ENCODE data around the gene TCF12. TPM values are rescaled to one million over a fixed set of nuclear protein-coding genes. Genes with fewer than 3 reads are reported as not detected.

Gene TCF12
- total RNA-seq, 1 experiment from 2014 or later: 102 TPM

GRCh38 chr15:57253500-57253899 lies 335.1 kb downstream of the TCF12 start:
- in situ Hi-C loops (cut with HindIII; ENCODE audit: low pct_unique_long_range_greater_than_20kb, low sequenced_read_pairs) (no loop called here), intact Hi-C loops (cut with micrococcal nuclease; ENCODE audit: unreplicated experiment) (no loop called here)
- ChIA-PET POLR2A (no interaction called here), CTCF (no interaction called here)
- no TSS peak for BruUV-seq (replicated peaks)
- DNase-seq (ENCODE audit: low read depth, low spot score) (no peak), ATAC-seq (no peak)
- Histone ChIP-seq H3K4me3 (ENCODE audit: low read depth in 2 of 2, low read length in 2 of 2) (no peak overlapping the region), H3K27me3 (ENCODE audit: control insufficient read depth, insufficient read depth, low read length) (no peaks in the 10 kb centered on the region), H3K4me1 (ENCODE audit: control insufficient read depth, insufficient read depth, low read length) (no peaks in the 10 kb centered on the region; the same call in 1 of the 2 replicates), H3K27ac (ENCODE audit: low read length) (no peak overlapping the region), H3K36me3 (ENCODE audit: control insufficient read depth, insufficient read depth, low read length) (peaks cover 11% of the 10 kb centered on the region), H3K9me3 (ENCODE audit: control insufficient read depth, insufficient read depth, low read depth, low read length) (no peaks in the 10 kb centered on the region)
- TF ChIP-seq SIN3A (IDR thresholded peaks at IDR 0.05; ENCODE audit: borderline replicate concordance, insufficient read depth, low read depth, low read length) (no peak), TCF7L2 (IDR thresholded peaks at IDR 0.05; ENCODE audit: low read depth, low read length) (no peak), POLR2AphosphoS5 (IDR thresholded peaks at IDR 0.05; ENCODE audit: low read depth, low read length) (no peak), CTCF (IDR thresholded peaks at IDR 0.05) (no peak), REST (IDR thresholded peaks at IDR 0.05; ENCODE audit: insufficient read depth in 1 of 2, low read depth in 2 of 2, low read length in 1 of 2) (no peak)

- no TSS peak for BruUV-seq (replicated peaks)
- CTCF ChIA-PET: no interaction called here
- peaks cover 11% of the 10 kb centered on the region for H3K36me3 ChIP-seq (ENCODE audit: control insufficient read depth, insufficient read depth, low read length)
- intact Hi-C loops (cut with micrococcal nuclease; ENCODE audit: unreplicated experiment): no loop called here
- POLR2A ChIA-PET: no interaction called here
- no peaks in the 10 kb centered on the region; the same call in 1 of the 2 replicates for H3K4me1 ChIP-seq (ENCODE audit: control insufficient read depth, insufficient read depth, low read length)
- in situ Hi-C loops (cut with HindIII; ENCODE audit: low pct_unique_long_range_greater_than_20kb, low sequenced_read_pairs): no loop called here
- no peak for ATAC-seq
- H3K4me3 ChIP-seq (ENCODE audit: low read depth in 2 of 2, low read length in 2 of 2): no peak overlapping the region
- H3K27me3 ChIP-seq (ENCODE audit: control insufficient read depth, insufficient read depth, low read length): no peaks in the 10 kb centered on the region
- DNase-seq (ENCODE audit: low read depth, low spot score): no peak
- TF ChIP-seq POLR2AphosphoS5 (IDR thresholded peaks at IDR 0.05; ENCODE audit: low read depth, low read length) (no peak), TCF7L2 (IDR thresholded peaks at IDR 0.05; ENCODE audit: low read depth, low read length) (no peak), SIN3A (IDR thresholded peaks at IDR 0.05; ENCODE audit: borderline replicate concordance, insufficient read depth, low read depth, low read length) (no peak), REST (IDR thresholded peaks at IDR 0.05; ENCODE audit: insufficient read depth in 1 of 2, low read depth in 2 of 2, low read length in 1 of 2) (no peak), CTCF (IDR thresholded peaks at IDR 0.05) (no peak)
- H3K9me3 ChIP-seq (ENCODE audit: control insufficient read depth, insufficient read depth, low read depth, low read length): no peaks in the 10 kb centered on the region
- H3K27ac ChIP-seq (ENCODE audit: low read length): no peak overlapping the region
These were observed 337.4 kb downstream of the TCF12 start for GRCh38 chr15:57255751-57256341.
